Natural killer cell (primary cell): ENCODE data around the gene EML3. TPM values are rescaled to one million over a fixed set of nuclear protein-coding genes. Genes with fewer than 3 reads are reported as not detected.
A peak's percentile ranks its signal among the peaks of the same experiment; 100 is the strongest.
"Not testable (repeated sequence)": the region's sequence is repeated elsewhere in the genome, so short reads cannot be mapped to it uniquely, and the experiment has no call there.

ENCODE experiments used
- ATAC-seq, 3 donors: fragments of 150-1000 bp in 2 of 3; fragments of 200-7000 bp in 1 of 3; cut with Tn5 transposase; 1 replicate in 1 of 3; 2 replicates in 2 of 3; pipeline ENCODE4 v1.10.0; 2021; ENCODE audit warnings: mild to moderate bottlenecking in 2 of 3, moderate library complexity in 2 of 3
- DNase-seq, 2 donors: peaks; one replicate each; pipeline versions ENCODE4 v3.0.0 to v3.0.0-alpha.2; 2013 to 2021; ENCODE audit warnings: mixed read lengths in 1 of 2
- H3K27ac ChIP-seq: one replicate; pipeline ENCODE4 v1.5.1; 2013; ENCODE audit warnings: mild to moderate bottlenecking, low read length
- H3K27me3 ChIP-seq: one replicate; pipeline ENCODE4 v1.6.1; 2013; ENCODE audit warnings: low read length; ENCODE audit not compliant: control insufficient read depth, insufficient read depth
- H3K36me3 ChIP-seq: one replicate; pipeline ENCODE4 v1.6.1; 2013; ENCODE audit warnings: low read length; ENCODE audit not compliant: control insufficient read depth, insufficient read depth
- H3K4me1 ChIP-seq: one replicate; pipeline ENCODE4 v1.6.1; 2013; ENCODE audit warnings: low read length; ENCODE audit not compliant: control insufficient read depth, insufficient read depth
- H3K4me3 ChIP-seq: one replicate; pipeline ENCODE4 v1.5.1; 2013; ENCODE audit warnings: low read length
- H3K9me3 ChIP-seq: one replicate; pipeline ENCODE4 v1.6.1; 2013; ENCODE audit warnings: low read length; ENCODE audit not compliant: control insufficient read depth, insufficient read depth
- H3K27ac Mint-ChIP-seq, 2 donors: one replicate each; pipeline ENCODE4 v1.8.0; 2022; ENCODE audit warnings: mild to moderate bottlenecking in 2 of 2, mixed read lengths in 2 of 2, moderate library complexity in 1 of 2
- H3K27me3 Mint-ChIP-seq, 2 donors: one replicate each; pipeline ENCODE4 v1.8.0; 2022; ENCODE audit warnings: low read depth in 2 of 2, mixed read lengths in 2 of 2
- H3K36me3 Mint-ChIP-seq: one replicate; pipeline ENCODE4 v1.8.0; 2022; ENCODE audit warnings: mixed read lengths
- H3K4me1 Mint-ChIP-seq, 2 donors: one replicate each; pipeline ENCODE4 v1.8.0; 2022; ENCODE audit warnings: mixed read lengths in 2 of 2
- H3K4me3 Mint-ChIP-seq: one replicate; pipeline ENCODE4 v1.8.0; 2022; ENCODE audit warnings: mild to moderate bottlenecking, moderate library complexity, mixed read lengths
- H3K9me3 Mint-ChIP-seq, 2 donors: one replicate each; pipeline ENCODE4 v1.8.0; 2022; ENCODE audit warnings: mixed read lengths in 2 of 2
- CTCF ChIP-seq: fragments of 200-600 bp; IDR thresholded peaks from one replicate; pipeline ENCODE4 v1.8.0; 2022; ENCODE audit warnings: antibody characterized with exemption
- WGBS: methylation state at CpG from one replicate; pipeline ENCODE4 v1.1.7; 2013; ENCODE audit warnings: missing lambda C conversion rate; ENCODE audit not compliant: insufficient coverage; 5-methylcytosine and 5-hydroxymethylcytosine counted together
- intact Hi-C: fragments of 100-400 bp; cut with micrococcal nuclease; formaldehyde crosslinking; loops from one replicate; pipeline ENCODE4 v1.14.2; 2022
- total RNA-seq, 4 donors: library from RNA; stranded (reverse); fragments of 120-200 nt in 1 of 4; gene quantifications; one replicate each; pipeline versions ENCODE4 v1.2.3 to v1.2.4, GENCODE V29; 2013 to 2022

EML3 gene
- total RNA-seq, 3 donors from 2014 or later (not counting 1 experiment from before 2014, with no cell fraction given) = 221 to 233 (median 232) TPM

- ATAC-seq = peak in 2 of 3 donors; percentile 9 to 19
- no peak overlapping the region for H3K4me3 Mint-ChIP-seq
- Histone ChIP-seq H3K4me1 (peaks cover 49% of the 10 kb centered on the region), H3K27ac (no peak overlapping the region), H3K36me3 (peaks cover 46% of the 10 kb centered on the region), H3K27me3 (no peaks in the 10 kb centered on the region), H3K4me3 (no peak overlapping the region), H3K9me3 (no peaks in the 10 kb centered on the region)
- H3K36me3 Mint-ChIP-seq = peaks cover 12% of the 10 kb centered on the region
- peak overlapping the region; percentile 97 to 98 for H3K27ac Mint-ChIP-seq
- TF ChIP-seq CTCF = peak; percentile 70
- peak; percentile 65 to 90 for DNase-seq
- no peaks in the 10 kb centered on the region for H3K9me3 Mint-ChIP-seq
- no peaks in the 10 kb centered on the region for H3K27me3 Mint-ChIP-seq
- intact Hi-C loops = loop anchor here (1.0 kb wide), 1 partner anchor 136 kb away; no protein-coding TSS in a partner anchor
- peaks cover 44 to 56% of the 10 kb centered on the region in 2 donors for H3K4me1 Mint-ChIP-seq
- 88% methylated on average over 2 of the region's 2 CpGs for whole genome bisulfite sequencing
Observed at GRCh38 chr11:62560566-62561103, 51.9 kb downstream of the EML3 start.

- H3K36me3 Mint-ChIP-seq = peaks cover 12% of the 10 kb centered on the region
- not testable (repeated sequence) for DNase-seq, H3K9me3 Mint-ChIP-seq, H3K4me3 ChIP-seq, H3K27ac ChIP-seq, H3K27me3 ChIP-seq, H3K27me3 Mint-ChIP-seq, H3K9me3 ChIP-seq, ATAC-seq
- Histone ChIP-seq H3K36me3 (peaks cover 38% of the 10 kb centered on the region), H3K4me1 (peaks cover 59% of the 10 kb centered on the region)
- intact Hi-C loops = loop anchor here (1.0 to 5.0 kb wide), 2 partner anchors 135 to 283 kb away; no protein-coding TSS in a partner anchor
- H3K4me1 Mint-ChIP-seq = peaks cover 52 to 63% of the 10 kb centered on the region in 2 donors
- H3K4me3 Mint-ChIP-seq = peak overlapping the region; percentile 52
- peak overlapping the region; percentile 97 to 98 for H3K27ac Mint-ChIP-seq
- WGBS = 95% methylated on average over 5 of the region's 5 CpGs
Observed at GRCh38 chr11:62559626-62560025, 52.9 kb downstream of the EML3 start.

GRCh38 chr11:62559204-62559603 is 53.4 kb downstream of the EML3 start:
- Mint-ChIP-seq H3K4me3 (peak overlapping the region; percentile 52), H3K9me3 (no peaks in the 10 kb centered on the region), H3K36me3 (peaks cover 12% of the 10 kb centered on the region), H3K27me3 (no peaks in the 10 kb centered on the region), H3K4me1 (peaks cover 56 to 67% of the 10 kb centered on the region in 2 donors), H3K27ac (peak overlapping the region; percentile 97 to 98)
- WGBS = 83% methylated on average over 8 of the region's 8 CpGs
- Histone ChIP-seq H3K27me3 (no peaks in the 10 kb centered on the region), H3K4me1 (peaks cover 63% of the 10 kb centered on the region), H3K9me3 (no peaks in the 10 kb centered on the region), H3K4me3 (no peak overlapping the region), H3K27ac (no peak overlapping the region), H3K36me3 (peaks cover 38% of the 10 kb centered on the region)
- no peak for ATAC-seq
- TF ChIP-seq CTCF = no peak
- DNase-seq = no peak
- intact Hi-C loops = loop anchor here (5.0 kb wide), 1 partner anchor 283 kb away; no protein-coding TSS in a partner anchor

- Mint-ChIP-seq H3K4me3 (peak overlapping the region; percentile 93), H3K36me3 (peaks cover 12% of the 10 kb centered on the region), H3K27ac (peak overlapping the region; percentile 97 to 98), H3K4me1 (peaks cover 62 to 73% of the 10 kb centered on the region in 2 donors), H3K9me3 (no peaks in the 10 kb centered on the region), H3K27me3 (no peaks in the 10 kb centered on the region)
- intact Hi-C loops = loop anchor here (5.0 kb wide), 1 partner anchor 284 kb away; no protein-coding TSS in a partner anchor
- Histone ChIP-seq H3K9me3 (no peaks in the 10 kb centered on the region), H3K27ac (peak overlapping the region; percentile 97), H3K27me3 (no peaks in the 10 kb centered on the region), H3K4me1 (peaks cover 68% of the 10 kb centered on the region), H3K4me3 (no peak overlapping the region), H3K36me3 (peaks cover 33% of the 10 kb centered on the region)
- WGBS = 79% methylated on average over 4 of the region's 9 CpGs
- TF ChIP-seq CTCF = no peak
- ATAC-seq (no peak), DNase-seq (peak in 1 of 2 donors; percentile 29)
Observed at GRCh38 chr11:62558669-62559068, 53.9 kb downstream of the EML3 start.
